Choroid plexus epithelial cell (primary cell): ENCODE measurements around the gene DUSP22.

Source experiments
- DNase-seq: peaks from one replicate; pipeline ENCODE4 v3.0.0-alpha.2; 2010; ENCODE audit warnings: low read depth
- H3K4me3 ChIP-seq: 2 replicates; pipeline ENCODE4 v1.5.1; 2011; ENCODE audit warnings: low read depth, mild to moderate bottlenecking, control low read depth, low read length, moderate library complexity
- CTCF ChIP-seq: conservative IDR thresholded peaks from 2 replicates; pipeline ENCODE4 v1.5.1; 2011; ENCODE audit warnings: low read depth, mild to moderate bottlenecking, control low read depth, inconsistent platforms, low read length, moderate library complexity

The DUSP22 gene

DNA sequence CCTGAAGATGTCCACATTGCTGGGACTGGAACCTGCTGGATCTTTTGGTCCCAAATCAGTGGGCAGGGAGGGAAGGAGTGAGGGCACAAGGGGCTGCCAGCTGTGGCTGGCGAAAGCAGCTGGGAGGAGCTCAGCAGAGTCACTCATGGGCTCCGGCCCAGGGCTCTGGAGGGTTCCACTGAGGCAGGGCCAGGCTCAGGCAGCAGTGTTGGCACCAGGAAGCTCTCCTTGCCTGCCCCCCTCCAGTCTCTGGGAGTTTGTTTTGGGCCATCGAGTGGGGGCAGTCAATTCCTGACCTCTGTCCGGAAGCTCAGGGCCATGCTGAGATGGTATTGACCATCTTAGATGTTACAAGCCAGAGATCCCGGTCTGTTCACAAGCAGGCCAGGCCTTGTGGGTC lies 60.2 kb downstream of the DUSP22 start:
- H3K4me3 ChIP-seq, result no peak overlapping the region
- DNase-seq, result no peak
- no peak for TF ChIP-seq CTCF

GRCh38 chr6:352896-353470 lies 60.7 kb downstream of the DUSP22 start:
- DNase-seq, result no peak
- no peak for TF ChIP-seq CTCF
- H3K4me3 ChIP-seq, result no peak overlapping the region

- no peak overlapping the region for H3K4me3 ChIP-seq
- TF ChIP-seq CTCF, result no peak
- no peak for DNase-seq
These were observed 61.6 kb downstream of the DUSP22 start for GRCh38 chr6:353642-354614.

- TF ChIP-seq CTCF, result no peak
- H3K4me3 ChIP-seq, result no peak overlapping the region
- DNase-seq, result no peak
These were observed 62.5 kb downstream of the DUSP22 start for GRCh38 chr6:354631-355280.

- no peak for DNase-seq
- TF ChIP-seq CTCF, result no peak
- H3K4me3 ChIP-seq, result no peak overlapping the region
These were observed 63.3 kb downstream of the DUSP22 start for GRCh38 chr6:355373-356208.

- TF ChIP-seq CTCF, result no peak
- DNase-seq, result no peak
- H3K4me3 ChIP-seq, result no peak overlapping the region
These were observed 64.6 kb downstream of the DUSP22 start for GRCh38 chr6:356828-357251.
